ENCODE results near the gene MTCL3.

- TF ChIP-seq, protein P1, sequence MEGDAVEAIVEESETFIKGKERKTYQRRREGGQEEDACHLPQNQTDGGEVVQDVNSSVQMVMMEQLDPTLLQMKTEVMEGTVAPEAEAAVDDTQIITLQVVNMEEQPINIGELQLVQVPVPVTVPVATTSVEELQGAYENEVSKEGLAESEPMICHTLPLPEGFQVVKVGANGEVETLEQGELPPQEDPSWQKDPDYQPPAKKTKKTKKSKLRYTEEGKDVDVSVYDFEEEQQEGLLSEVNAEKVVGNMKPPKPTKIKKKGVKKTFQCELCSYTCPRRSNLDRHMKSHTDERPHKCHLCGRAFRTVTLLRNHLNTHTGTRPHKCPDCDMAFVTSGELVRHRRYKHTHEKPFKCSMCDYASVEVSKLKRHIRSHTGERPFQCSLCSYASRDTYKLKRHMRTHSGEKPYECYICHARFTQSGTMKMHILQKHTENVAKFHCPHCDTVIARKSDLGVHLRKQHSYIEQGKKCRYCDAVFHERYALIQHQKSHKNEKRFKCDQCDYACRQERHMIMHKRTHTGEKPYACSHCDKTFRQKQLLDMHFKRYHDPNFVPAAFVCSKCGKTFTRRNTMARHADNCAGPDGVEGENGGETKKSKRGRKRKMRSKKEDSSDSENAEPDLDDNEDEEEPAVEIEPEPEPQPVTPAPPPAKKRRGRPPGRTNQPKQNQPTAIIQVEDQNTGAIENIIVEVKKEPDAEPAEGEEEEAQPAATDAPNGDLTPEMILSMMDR (IDR thresholded peaks at IDR 0.05; ENCODE audit: low read depth, low read length, missing input control): no peak
- no peak for TF ChIP-seq SP1 (IDR thresholded peaks at IDR 0.05)
- TF ChIP-seq, protein P2, sequence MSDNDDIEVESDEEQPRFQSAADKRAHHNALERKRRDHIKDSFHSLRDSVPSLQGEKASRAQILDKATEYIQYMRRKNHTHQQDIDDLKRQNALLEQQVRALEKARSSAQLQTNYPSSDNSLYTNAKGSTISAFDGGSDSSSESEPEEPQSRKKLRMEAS (IDR thresholded peaks at IDR 0.05): no peak
- no peak for TF ChIP-seq REST (IDR thresholded peaks at IDR 0.05)
- TF ChIP-seq TAF1 (conservative IDR thresholded peaks at IDR 0.05): no peak
- no peak for TF ChIP-seq EGR1 (IDR thresholded peaks at IDR 0.05; ENCODE audit: low read depth in 2 of 2)
Measured at GRCh38 chr6:127513425-127513824, 5.7 kb downstream of the MTCL3 start.
